ENCODE data around the gene NKD1. TPM values are rescaled to one million over a fixed set of nuclear protein-coding genes. Genes with fewer than 3 reads are reported as not detected.

NKD1 gene
- total and polyA plus RNA-seq, 2 of the 8 experiments (the other 6 are each of a cell fraction or from before 2014, with no cell fraction given): 0.70 to 4.5 TPM

- H2AK5ac ChIP-seq (ENCODE audit: low read depth, low read length): no peak overlapping the region
- no peak overlapping the region for H2BK20ac ChIP-seq (ENCODE audit: low read length)
- H3K9ac ChIP-seq (replicated peaks in 1 of 4; ENCODE audit: extremely low read depth in 1 of 4, low read depth in 3 of 4, low read length in 3 of 4): no peak overlapping the region
- H3K4me1 ChIP-seq (replicated peaks in 1 of 4; ENCODE audit: control insufficient read depth in 3 of 4, insufficient read depth in 4 of 4, low read length in 3 of 4): no peaks in the 10 kb centered on the region
- H3K79me1 ChIP-seq (ENCODE audit: low read depth, low read length): no peaks in the 10 kb centered on the region
- no peak overlapping the region for H3K4me2 ChIP-seq (ENCODE audit: insufficient read depth in 1 of 2, low read depth in 2 of 2, low read length in 2 of 2)
- no peaks in the 10 kb centered on the region for H3K79me2 ChIP-seq (ENCODE audit: control insufficient read depth in 1 of 2, insufficient read depth in 2 of 2, low read length in 2 of 2)
- no peak overlapping the region for H3K56ac ChIP-seq (replicated peaks; ENCODE audit: insufficient read length, low read depth, low read length)
- TF ChIP-seq RBBP5 (IDR thresholded peaks at IDR 0.05; ENCODE audit: borderline replicate concordance, low read depth, low read length): no peak
- no peak for TF ChIP-seq NANOG (IDR thresholded peaks at IDR 0.05; ENCODE audit: insufficient read depth, low read depth, low read length, poor library complexity, severe bottlenecking)
- no peak for TF ChIP-seq CHD2 (IDR thresholded peaks at IDR 0.05; ENCODE audit: low read length)
- TF ChIP-seq SIX5 (IDR thresholded peaks at IDR 0.05; ENCODE audit: low read depth, low read length): no peak
- no peak for TF ChIP-seq JUND (IDR thresholded peaks at IDR 0.05; ENCODE audit: low read length)
- no peak for TF ChIP-seq HDAC2 (IDR thresholded peaks at IDR 0.05; ENCODE audit: borderline replicate concordance in 1 of 2, low read depth in 2 of 2, low read length in 2 of 2)
- no peak overlapping the region for H2BK5ac ChIP-seq (ENCODE audit: low read depth, low read length)
- no peak overlapping the region for H3K4me3 ChIP-seq (ENCODE audit: extremely low read depth in 1 of 4, insufficient read depth in 2 of 4, low read depth in 3 of 4, low read length in 4 of 4)
- no peak overlapping the region for H3K18ac ChIP-seq (ENCODE audit: extremely low read depth, low read length)
- H3K14ac ChIP-seq (ENCODE audit: insufficient read length): no peak overlapping the region
- H4K91ac ChIP-seq (replicated peaks; ENCODE audit: insufficient read length, low read length): no peak overlapping the region
- no peak overlapping the region for H3K4ac ChIP-seq (replicated peaks; ENCODE audit: insufficient read length, low read depth, low read length)
- H4K20me1 ChIP-seq (replicated peaks in 1 of 2; ENCODE audit: control insufficient read depth in 1 of 2, insufficient read depth in 2 of 2, low read length in 2 of 2): no peaks in the 10 kb centered on the region
- FAIRE-seq: no peak
- H4K8ac ChIP-seq (ENCODE audit: extremely low read depth, insufficient read depth, low read length): no peak overlapping the region
- no peak overlapping the region for H2AFZ ChIP-seq (ENCODE audit: low read length)
- ChIA-PET CTCF (ENCODE audit: partially characterized antibody) (interaction anchor here (0.6 to 4.7 kb wide), 17 partner anchors 8 to 1322 kb away, joined by 3 to 30 read pairs (median 7); no protein-coding TSS in a partner anchor), POLR2A (ENCODE audit: partially characterized antibody) (interaction anchor here (1.0 kb wide), 1 partner anchor 9 kb away, joined by 3 read pairs; no protein-coding TSS in a partner anchor)
- no peaks in the 10 kb centered on the region for H3K27me3 ChIP-seq (replicated peaks in 1 of 4; ENCODE audit: control insufficient read depth in 3 of 4, extremely low read depth in 1 of 4, insufficient read depth in 3 of 4, low read length in 3 of 4)
- H3K23ac ChIP-seq (ENCODE audit: insufficient read length): no peak overlapping the region
- no peak overlapping the region for H2BK12ac ChIP-seq (ENCODE audit: low read depth, low read length)
- 63% methylated on average over 4 of the region's 4 CpGs; no CpG with 5 or more reads in 1 of the 2 experiments for WGBS, 2 experiments (ENCODE audit: extremely low coverage in 1 of 2, insufficient coverage in 1 of 2, insufficient read length in 1 of 2, insufficient replicate concordance in 2 of 2, low coverage in 1 of 2, low lambda C conversion rate in 2 of 2, missing lambda C conversion rate in 1 of 2)
- H3K27ac ChIP-seq (ENCODE audit: low read depth, low read length): no peak overlapping the region
- H3K9me3 ChIP-seq (ENCODE audit: insufficient read depth in 2 of 2, low read depth in 1 of 2, low read length in 1 of 2): no peaks in the 10 kb centered on the region
- no peak overlapping the region for H2BK120ac ChIP-seq (replicated peaks; ENCODE audit: low read depth, low read length)
- no peak overlapping the region for H2BK15ac ChIP-seq (ENCODE audit: low read length)
- H3K36me3 ChIP-seq (ENCODE audit: control insufficient read depth in 2 of 4, insufficient read depth in 4 of 4, low read length in 3 of 4): no peaks in the 10 kb centered on the region
- H4K5ac ChIP-seq (ENCODE audit: insufficient read length, low read depth, low read length): no peak overlapping the region
- DNase-seq (ENCODE audit: low read depth in 1 of 2, low spot score in 2 of 2): no peak
- no peaks in the 10 kb centered on the region for H3K23me2 ChIP-seq (ENCODE audit: low read depth, low read length)
These were observed 78.7 kb downstream of the NKD1 start for GRCh38 chr16:50626868-50627267.

All from H1 (cell line).